GM23338 (cell line): ENCODE measurements around the gene FAM3D. TPM values are rescaled to one million over a fixed set of nuclear protein-coding genes. Genes with fewer than 3 reads are reported as not detected.

Experiments
- CREB1 ChIP-seq: fragments of 250-450 bp; sonication (Bioruptor Pico); IDR thresholded peaks from 2 replicates; pipeline ENCODE4 v1.5.0; 2020; ENCODE audit warnings: low read depth, mild to moderate bottlenecking, moderate library complexity
- EZH2 ChIP-seq: fragments of 200-600 bp; sonication (generic); IDR thresholded peaks from one replicate; pipeline ENCODE4 v1.8.0; 2017; ENCODE audit warnings: antibody characterized with exemption, mild to moderate bottlenecking, low read depth; ENCODE audit not compliant: unreplicated experiment
- POLR2AphosphoS5 ChIP-seq: IDR thresholded peaks from 2 replicates; pipeline ENCODE4 v1.6.1; 2016; ENCODE audit warnings: antibody characterized with exemption, low read depth
- STAT1 ChIP-seq: IDR thresholded peaks from one replicate; pipeline ENCODE4 v1.6.1; 2016; ENCODE audit warnings: antibody characterized with exemption; ENCODE audit not compliant: unreplicated experiment
- ZNF114 ChIP-seq: fragments of 250-450 bp; sonication (Bioruptor Pico); IDR thresholded peaks from 2 replicates; pipeline ENCODE4 v1.5.0; 2020; ENCODE audit warnings: mild to moderate bottlenecking, moderate library complexity
- ZNF331 ChIP-seq: fragments of 250-450 bp; sonication (Bioruptor Pico); IDR thresholded peaks from 2 replicates; pipeline ENCODE4 v1.5.0; 2020; ENCODE audit warnings: low read depth, mild to moderate bottlenecking, moderate library complexity
- polyA plus RNA-seq: library from polyadenylated mRNA; unstranded; fragments of >200 nt; fragmentation: Nextera tagmentation; extraction: Ambion mirVana; gene quantifications from 2 replicates; pipeline ENCODE4 v1.2.1, GENCODE V29; 2016
- total RNA-seq: library from RNA; depleted of rRNA; stranded (reverse); fragments of >200 nt; shearing (Covaris generic); gene quantifications from 2 replicates; pipeline ENCODE4 v1.2.3, GENCODE V29; 2014
- TF ChIP-seq, protein P1 (sequence below): fragments of 250-450 bp; sonication (Bioruptor Pico); IDR thresholded peaks from 2 replicates; pipeline ENCODE4 v1.5.0; 2020; ENCODE audit warnings: mild to moderate bottlenecking, moderate library complexity
- TF ChIP-seq, protein P2 (sequence below), 2 experiments: fragments of 200-600 bp in 1 of 2; sonication (generic) in 1 of 2; conservative IDR thresholded peaks; 2 replicates each; pipeline versions ENCODE4 v1.5.1 to v1.6.1; 2016 to 2017; ENCODE audit warnings: antibody characterized with exemption in 2 of 2, low read depth in 2 of 2, mild to moderate bottlenecking in 2 of 2, moderate library complexity in 1 of 2

The FAM3D gene
- total and polyA plus RNA-seq, 2 experiments from 2014 or later, result 0.26 TPM; not detected in 1

- TF ChIP-seq, protein P1, sequence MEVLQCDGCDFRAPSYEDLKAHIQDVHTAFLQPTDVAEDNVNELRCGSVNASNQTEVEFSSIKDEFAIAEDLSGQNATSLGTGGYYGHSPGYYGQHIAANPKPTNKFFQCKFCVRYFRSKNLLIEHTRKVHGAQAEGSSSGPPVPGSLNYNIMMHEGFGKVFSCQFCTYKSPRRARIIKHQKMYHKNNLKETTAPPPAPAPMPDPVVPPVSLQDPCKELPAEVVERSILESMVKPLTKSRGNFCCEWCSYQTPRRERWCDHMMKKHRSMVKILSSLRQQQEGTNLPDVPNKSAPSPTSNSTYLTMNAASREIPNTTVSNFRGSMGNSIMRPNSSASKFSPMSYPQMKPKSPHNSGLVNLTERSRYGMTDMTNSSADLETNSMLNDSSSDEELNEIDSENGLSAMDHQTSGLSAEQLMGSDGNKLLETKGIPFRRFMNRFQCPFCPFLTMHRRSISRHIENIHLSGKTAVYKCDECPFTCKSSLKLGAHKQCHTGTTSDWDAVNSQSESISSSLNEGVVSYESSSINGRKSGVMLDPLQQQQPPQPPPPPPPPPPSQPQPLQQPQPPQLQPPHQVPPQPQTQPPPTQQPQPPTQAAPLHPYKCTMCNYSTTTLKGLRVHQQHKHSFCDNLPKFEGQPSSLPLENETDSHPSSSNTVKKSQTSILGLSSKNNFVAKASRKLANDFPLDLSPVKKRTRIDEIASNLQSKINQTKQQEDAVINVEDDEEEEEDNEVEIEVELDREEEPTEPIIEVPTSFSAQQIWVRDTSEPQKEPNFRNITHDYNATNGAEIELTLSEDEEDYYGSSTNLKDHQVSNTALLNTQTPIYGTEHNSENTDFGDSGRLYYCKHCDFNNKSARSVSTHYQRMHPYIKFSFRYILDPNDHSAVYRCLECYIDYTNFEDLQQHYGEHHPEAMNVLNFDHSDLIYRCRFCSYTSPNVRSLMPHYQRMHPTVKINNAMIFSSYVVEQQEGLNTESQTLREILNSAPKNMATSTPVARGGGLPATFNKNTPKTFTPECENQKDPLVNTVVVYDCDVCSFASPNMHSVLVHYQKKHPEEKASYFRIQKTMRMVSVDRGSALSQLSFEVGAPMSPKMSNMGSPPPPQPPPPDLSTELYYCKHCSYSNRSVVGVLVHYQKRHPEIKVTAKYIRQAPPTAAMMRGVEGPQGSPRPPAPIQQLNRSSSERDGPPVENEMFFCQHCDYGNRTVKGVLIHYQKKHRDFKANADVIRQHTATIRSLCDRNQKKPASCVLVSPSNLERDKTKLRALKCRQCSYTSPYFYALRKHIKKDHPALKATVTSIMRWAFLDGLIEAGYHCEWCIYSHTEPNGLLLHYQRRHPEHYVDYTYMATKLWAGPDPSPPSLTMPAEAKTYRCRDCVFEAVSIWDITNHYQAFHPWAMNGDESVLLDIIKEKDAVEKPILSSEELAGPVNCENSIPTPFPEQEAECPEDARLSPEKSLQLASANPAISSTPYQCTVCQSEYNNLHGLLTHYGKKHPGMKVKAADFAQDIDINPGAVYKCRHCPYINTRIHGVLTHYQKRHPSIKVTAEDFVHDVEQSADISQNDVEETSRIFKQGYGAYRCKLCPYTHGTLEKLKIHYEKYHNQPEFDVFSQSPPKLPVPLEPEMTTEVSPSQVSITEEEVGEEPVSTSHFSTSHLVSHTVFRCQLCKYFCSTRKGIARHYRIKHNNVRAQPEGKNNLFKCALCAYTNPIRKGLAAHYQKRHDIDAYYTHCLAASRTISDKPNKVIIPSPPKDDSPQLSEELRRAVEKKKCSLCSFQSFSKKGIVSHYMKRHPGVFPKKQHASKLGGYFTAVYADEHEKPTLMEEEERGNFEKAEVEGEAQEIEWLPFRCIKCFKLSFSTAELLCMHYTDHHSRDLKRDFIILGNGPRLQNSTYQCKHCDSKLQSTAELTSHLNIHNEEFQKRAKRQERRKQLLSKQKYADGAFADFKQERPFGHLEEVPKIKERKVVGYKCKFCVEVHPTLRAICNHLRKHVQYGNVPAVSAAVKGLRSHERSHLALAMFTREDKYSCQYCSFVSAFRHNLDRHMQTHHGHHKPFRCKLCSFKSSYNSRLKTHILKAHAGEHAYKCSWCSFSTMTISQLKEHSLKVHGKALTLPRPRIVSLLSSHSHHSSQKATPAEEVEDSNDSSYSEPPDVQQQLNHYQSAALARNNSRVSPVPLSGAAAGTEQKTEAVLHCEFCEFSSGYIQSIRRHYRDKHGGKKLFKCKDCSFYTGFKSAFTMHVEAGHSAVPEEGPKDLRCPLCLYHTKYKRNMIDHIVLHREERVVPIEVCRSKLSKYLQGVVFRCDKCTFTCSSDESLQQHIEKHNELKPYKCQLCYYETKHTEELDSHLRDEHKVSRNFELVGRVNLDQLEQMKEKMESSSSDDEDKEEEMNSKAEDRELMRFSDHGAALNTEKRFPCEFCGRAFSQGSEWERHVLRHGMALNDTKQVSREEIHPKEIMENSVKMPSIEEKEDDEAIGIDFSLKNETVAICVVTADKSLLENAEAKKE (CRISPR knock-in tag), result no peak
- TF ChIP-seq EZH2 (no peak), STAT1 (no peak), ZNF114 (CRISPR knock-in tag) (no peak), POLR2AphosphoS5 (no peak), ZNF331 (CRISPR knock-in tag) (no peak), CREB1 (CRISPR knock-in tag) (no peak)
- TF ChIP-seq, protein P2, sequence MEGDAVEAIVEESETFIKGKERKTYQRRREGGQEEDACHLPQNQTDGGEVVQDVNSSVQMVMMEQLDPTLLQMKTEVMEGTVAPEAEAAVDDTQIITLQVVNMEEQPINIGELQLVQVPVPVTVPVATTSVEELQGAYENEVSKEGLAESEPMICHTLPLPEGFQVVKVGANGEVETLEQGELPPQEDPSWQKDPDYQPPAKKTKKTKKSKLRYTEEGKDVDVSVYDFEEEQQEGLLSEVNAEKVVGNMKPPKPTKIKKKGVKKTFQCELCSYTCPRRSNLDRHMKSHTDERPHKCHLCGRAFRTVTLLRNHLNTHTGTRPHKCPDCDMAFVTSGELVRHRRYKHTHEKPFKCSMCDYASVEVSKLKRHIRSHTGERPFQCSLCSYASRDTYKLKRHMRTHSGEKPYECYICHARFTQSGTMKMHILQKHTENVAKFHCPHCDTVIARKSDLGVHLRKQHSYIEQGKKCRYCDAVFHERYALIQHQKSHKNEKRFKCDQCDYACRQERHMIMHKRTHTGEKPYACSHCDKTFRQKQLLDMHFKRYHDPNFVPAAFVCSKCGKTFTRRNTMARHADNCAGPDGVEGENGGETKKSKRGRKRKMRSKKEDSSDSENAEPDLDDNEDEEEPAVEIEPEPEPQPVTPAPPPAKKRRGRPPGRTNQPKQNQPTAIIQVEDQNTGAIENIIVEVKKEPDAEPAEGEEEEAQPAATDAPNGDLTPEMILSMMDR (conservative IDR thresholded peaks at IDR 0.05; ENCODE audit: low read depth in 2 of 2), result no peak
Observed at GRCh38 chr3:58657571-58658141, 8.9 kb downstream of the FAM3D start (continued).
